ENCODE results near the gene SPRR4. TPM values are rescaled to one million over a fixed set of nuclear protein-coding genes. Genes with fewer than 3 reads are reported as not detected.

The SPRR4 gene
- total RNA-seq, 1 experiment from 2014 or later = not detected

DNA sequence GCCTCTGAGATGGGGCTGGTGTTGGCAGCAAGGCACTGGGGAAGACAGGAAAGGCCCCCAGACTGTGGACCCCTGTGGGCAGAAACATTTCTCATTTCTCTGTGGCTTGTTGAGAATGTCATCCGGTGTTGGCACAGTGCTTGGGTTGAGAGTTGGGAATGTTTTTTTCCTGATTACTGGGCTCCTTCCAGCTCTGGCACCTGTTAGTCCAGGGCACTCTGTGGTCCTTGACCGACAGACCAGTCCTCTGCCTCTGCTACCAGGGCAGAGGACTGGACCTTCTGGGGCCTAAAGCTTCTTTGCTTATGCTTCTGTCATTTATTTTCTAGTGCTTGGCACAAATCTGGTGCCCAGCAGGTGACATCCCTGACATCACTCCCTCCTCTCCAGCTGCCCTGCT is 28.3 kb upstream of the SPRR4 start:
- H3K27ac ChIP-seq (ENCODE audit: low read length) = no peak overlapping the region
- H3K79me2 ChIP-seq (ENCODE audit: low read length) = no peaks in the 10 kb centered on the region
- ATAC-seq (no peak), DNase-seq (no peak)
- no peak for TF ChIP-seq EZH2phosphoT487 (IDR thresholded peaks at IDR 0.05; ENCODE audit: borderline replicate concordance, low read length)
- TF ChIP-seq EZH2 (IDR thresholded peaks at IDR 0.05; ENCODE audit: low read length, unreplicated experiment) = no peak
- TF ChIP-seq, protein P1, sequence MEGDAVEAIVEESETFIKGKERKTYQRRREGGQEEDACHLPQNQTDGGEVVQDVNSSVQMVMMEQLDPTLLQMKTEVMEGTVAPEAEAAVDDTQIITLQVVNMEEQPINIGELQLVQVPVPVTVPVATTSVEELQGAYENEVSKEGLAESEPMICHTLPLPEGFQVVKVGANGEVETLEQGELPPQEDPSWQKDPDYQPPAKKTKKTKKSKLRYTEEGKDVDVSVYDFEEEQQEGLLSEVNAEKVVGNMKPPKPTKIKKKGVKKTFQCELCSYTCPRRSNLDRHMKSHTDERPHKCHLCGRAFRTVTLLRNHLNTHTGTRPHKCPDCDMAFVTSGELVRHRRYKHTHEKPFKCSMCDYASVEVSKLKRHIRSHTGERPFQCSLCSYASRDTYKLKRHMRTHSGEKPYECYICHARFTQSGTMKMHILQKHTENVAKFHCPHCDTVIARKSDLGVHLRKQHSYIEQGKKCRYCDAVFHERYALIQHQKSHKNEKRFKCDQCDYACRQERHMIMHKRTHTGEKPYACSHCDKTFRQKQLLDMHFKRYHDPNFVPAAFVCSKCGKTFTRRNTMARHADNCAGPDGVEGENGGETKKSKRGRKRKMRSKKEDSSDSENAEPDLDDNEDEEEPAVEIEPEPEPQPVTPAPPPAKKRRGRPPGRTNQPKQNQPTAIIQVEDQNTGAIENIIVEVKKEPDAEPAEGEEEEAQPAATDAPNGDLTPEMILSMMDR (conservative IDR thresholded peaks at IDR 0.05; ENCODE audit: low read depth, low read length) = no peak
- ChIA-PET CTCF (no interaction called here), POLR2A (ENCODE audit: unreplicated experiment) (no interaction called here)
- H3K4me3 ChIP-seq (ENCODE audit: low read length) = no peak overlapping the region
- BruUV-seq (replicated peaks) = no TSS peak
- H3K4me1 ChIP-seq (ENCODE audit: insufficient read depth, low read length) = no peaks in the 10 kb centered on the region
- H3K27me3 ChIP-seq (ENCODE audit: low read length) = peaks cover 18% of the 10 kb centered on the region
- intact Hi-C loops (cut with micrococcal nuclease) = no loop called here
- H4K20me1 ChIP-seq (ENCODE audit: low read length) = no peaks in the 10 kb centered on the region
- H3K9ac ChIP-seq (ENCODE audit: low read length) = no peak overlapping the region
- no peak overlapping the region for H3K4me2 ChIP-seq (ENCODE audit: low read length)
- no peaks in the 10 kb centered on the region for H3K9me2 ChIP-seq (replicated peaks; ENCODE audit: low read length)
- H2AFZ ChIP-seq (ENCODE audit: low read length) = no peak overlapping the region
- no peaks in the 10 kb centered on the region for H3K9me3 ChIP-seq (ENCODE audit: low read length)
- no peaks in the 10 kb centered on the region for H3F3A ChIP-seq (ENCODE audit: low read length, unreplicated experiment)
- H3K36me3 ChIP-seq (ENCODE audit: low read depth, low read length) = no peaks in the 10 kb centered on the region

DNA sequence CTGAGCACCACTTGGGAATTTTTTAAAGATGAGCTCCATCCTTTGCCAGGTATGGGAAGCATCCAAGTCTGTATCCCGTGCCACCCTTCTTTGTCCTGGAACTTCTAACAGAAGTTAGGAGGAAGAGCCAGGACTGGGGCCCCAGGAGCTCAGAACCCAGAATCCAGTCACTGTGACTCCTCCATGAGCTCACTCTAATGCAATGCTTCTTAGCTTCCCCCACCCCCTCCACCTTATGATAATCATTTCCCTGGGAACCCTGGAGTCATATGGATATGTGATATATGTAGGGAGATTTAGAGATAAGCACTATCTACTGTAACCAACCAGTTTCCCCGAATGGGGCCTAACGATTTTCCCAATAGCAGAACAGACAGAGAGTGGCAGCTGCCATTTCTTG is 24.2 kb upstream of the SPRR4 start:
- no peak overlapping the region for H3K4me2 ChIP-seq (ENCODE audit: low read length)
- no peaks in the 10 kb centered on the region for H3K9me2 ChIP-seq (replicated peaks; ENCODE audit: low read length)
- H3K79me2 ChIP-seq (ENCODE audit: low read length) = no peaks in the 10 kb centered on the region
- BruUV-seq (replicated peaks) = no TSS peak
- POLR2A ChIA-PET (ENCODE audit: unreplicated experiment) = no interaction called here
- no peaks in the 10 kb centered on the region for H3K4me1 ChIP-seq (ENCODE audit: insufficient read depth, low read length)
- CTCF ChIA-PET = no interaction called here
- H3K9ac ChIP-seq (ENCODE audit: low read length) = no peak overlapping the region
- intact Hi-C loops (cut with micrococcal nuclease) = no loop called here
- TF ChIP-seq EZH2phosphoT487 (IDR thresholded peaks at IDR 0.05; ENCODE audit: borderline replicate concordance, low read length) (no peak), EZH2 (IDR thresholded peaks at IDR 0.05; ENCODE audit: low read length, unreplicated experiment) (no peak)
- TF ChIP-seq, protein P1 (conservative IDR thresholded peaks at IDR 0.05; ENCODE audit: low read depth, low read length) = no peak
- H3K27ac ChIP-seq (ENCODE audit: low read length) = no peak overlapping the region
- no peak for ATAC-seq
- no peak overlapping the region for H2AFZ ChIP-seq (ENCODE audit: low read length)
- no peaks in the 10 kb centered on the region for H3K36me3 ChIP-seq (ENCODE audit: low read depth, low read length)
- no peaks in the 10 kb centered on the region for H3K9me3 ChIP-seq (ENCODE audit: low read length)
- H3K4me3 ChIP-seq (ENCODE audit: low read length) = no peak overlapping the region
- H3F3A ChIP-seq (ENCODE audit: low read length, unreplicated experiment) = no peaks in the 10 kb centered on the region
- DNase-seq = no peak
- no peaks in the 10 kb centered on the region for H4K20me1 ChIP-seq (ENCODE audit: low read length)
- peaks cover 48% of the 10 kb centered on the region for H3K27me3 ChIP-seq (ENCODE audit: low read length)

DNA sequence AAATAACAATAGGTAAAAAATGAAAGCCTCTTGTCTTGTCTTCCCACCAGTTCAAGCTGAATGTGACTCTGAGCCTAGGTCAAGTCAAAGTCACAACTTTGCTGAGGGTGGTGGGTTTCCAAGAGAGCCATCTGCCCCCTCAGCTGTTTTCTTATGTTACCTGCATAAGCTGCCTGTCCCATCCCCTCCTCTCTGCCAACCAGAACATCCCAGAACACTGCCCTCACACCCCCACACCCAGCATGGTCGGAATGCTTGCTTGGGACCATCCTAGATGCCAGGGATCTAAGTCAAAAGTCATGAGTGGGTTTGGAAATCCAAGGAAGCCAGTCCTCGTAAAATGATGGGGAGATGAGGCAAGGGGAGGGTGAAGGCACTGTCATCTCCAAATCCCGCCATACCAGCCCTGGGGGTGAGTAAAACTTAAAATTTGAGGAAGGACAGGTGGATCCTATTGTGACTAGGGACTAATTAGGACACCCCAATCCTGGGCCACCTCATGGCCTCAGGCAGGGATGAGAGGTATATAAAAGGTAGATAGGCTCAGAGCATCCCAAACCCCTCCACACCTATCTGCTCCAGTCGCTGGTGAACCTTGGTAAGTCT is 23.7 kb upstream of the SPRR4 start, which contains the start of gene SPRR5:
Gene SPRR5 (plus strand): TSS at position 556 of the 606 bp plus-strand sequence. CDS start 1,349 bp downstream, outside the sequence.
- POLR2A ChIA-PET (ENCODE audit: unreplicated experiment) = no interaction called here
- BruUV-seq (replicated peaks) = no TSS peak
- no peak within 1 kb of the TSS for H3K27ac ChIP-seq (ENCODE audit: low read length)

More for the DNA sequence above, 23.7 kb upstream of the SPRR4 start, which contains the start of gene SPRR5:
- Histone ChIP-seq H3K27me3 (ENCODE audit: low read length) (peaks cover 52% of the 10 kb centered on the region), H3K79me2 (ENCODE audit: low read length) (no peaks in the 10 kb centered on the region), H3K36me3 (ENCODE audit: low read depth, low read length) (no peaks in the 10 kb centered on the region), H3F3A (ENCODE audit: low read length, unreplicated experiment) (no peaks in the 10 kb centered on the region), H3K9me3 (ENCODE audit: low read length) (no peaks in the 10 kb centered on the region), H3K9me2 (replicated peaks; ENCODE audit: low read length) (no peaks in the 10 kb centered on the region), H3K4me2 (ENCODE audit: low read length) (no peak within 1 kb of the TSS), H2AFZ (ENCODE audit: low read length) (no peak within 1 kb of the TSS), H3K4me1 (ENCODE audit: insufficient read depth, low read length) (no peaks in the 10 kb centered on the region), H3K9ac (ENCODE audit: low read length) (no peak within 1 kb of the TSS), H3K4me3 (ENCODE audit: low read length) (no peak within 1 kb of the TSS), H4K20me1 (ENCODE audit: low read length) (no peaks in the 10 kb centered on the region)
- TF ChIP-seq, protein P1 (conservative IDR thresholded peaks at IDR 0.05; ENCODE audit: low read depth, low read length) = no peak
- no peak for TF ChIP-seq EZH2 (IDR thresholded peaks at IDR 0.05; ENCODE audit: low read length, unreplicated experiment)
- TF ChIP-seq EZH2phosphoT487 (IDR thresholded peaks at IDR 0.05; ENCODE audit: borderline replicate concordance, low read length) = no peak
- DNase-seq (no peak), ATAC-seq (no peak)
- CTCF ChIA-PET = no interaction called here
- intact Hi-C loops (cut with micrococcal nuclease) = no loop called here

Data from PC-3 (cell line).